ENCODE results near the gene PROB1. TPM values are rescaled to one million over a fixed set of nuclear protein-coding genes. Genes with fewer than 3 reads are reported as not detected.
"Not testable (repeated sequence)": the region's sequence is repeated elsewhere in the genome, so short reads cannot be mapped to it uniquely, and the experiment has no call there.

Gene PROB1
- total RNA-seq, result 1 to 10 TPM; 1.4 to 2.0 TPM
- polyA plus RNA-seq (ENCODE audit: insufficient read length in 2 of 2), result 1 to 10 TPM; 5.1 to 7.1 TPM
- long read RNA-seq, donor 1, full-length matches to known transcripts, result 10 of 10 reads
- long read RNA-seq, donor 1, partial matches to known transcripts, result 0 of 10 reads
- long read RNA-seq, donor 1, other reads (novel, unspliced or antisense), result 0 of 10 reads
- long read RNA-seq, donor 2, full-length matches to known transcripts, result 11 of 11 reads
- long read RNA-seq, donor 2, partial matches to known transcripts, result 0 of 11 reads
- long read RNA-seq, donor 2, other reads (novel, unspliced or antisense), result 0 of 11 reads
- long read RNA-seq, donor 3, full-length matches to known transcripts, result 17 of 17 reads
- long read RNA-seq, donor 3, partial matches to known transcripts, result 0 of 17 reads
- long read RNA-seq, donor 3, other reads (novel, unspliced or antisense), result 0 of 17 reads
- long read RNA-seq, donor 4, full-length matches to known transcripts, result 2 of 2 reads
- long read RNA-seq, donor 4, partial matches to known transcripts, result 0 of 2 reads
- long read RNA-seq, donor 4, other reads (novel, unspliced or antisense), result 0 of 2 reads

- Histone ChIP-seq H3K36me3 (ENCODE audit: control insufficient read depth, insufficient read depth, low read length) (peaks cover 24% of the 10 kb centered on the region), H3K4me1 (ENCODE audit: control insufficient read depth, insufficient read depth, low read length) (peaks cover 49% of the 10 kb centered on the region), H3K4me3 (ENCODE audit: low read depth, low read length) (peak within 1 kb of the TSS; percentile 39), H3K27me3 (ENCODE audit: control insufficient read depth, insufficient read depth, low read length) (peaks cover 49% of the 10 kb centered on the region), H3K27ac (ENCODE audit: low read depth, low read length) (no peak within 1 kb of the TSS), H3K9me3 (ENCODE audit: control insufficient read depth, insufficient read depth, low read length) (no peaks in the 10 kb centered on the region)
- WGBS (ENCODE audit: insufficient coverage), result 6% methylated on average over 73 of the region's 76 CpGs
- no peak for DNase-seq (ENCODE audit: low read depth in 4 of 6, low spot score in 6 of 6)
These were observed at the start of gene PROB1 for GRCh38 chr5:139394654-139395566. TSS of gene PROB1 (minus strand) at chr5:139395104. CDS start at chr5:139395081, 23 bp downstream.

DNA sequence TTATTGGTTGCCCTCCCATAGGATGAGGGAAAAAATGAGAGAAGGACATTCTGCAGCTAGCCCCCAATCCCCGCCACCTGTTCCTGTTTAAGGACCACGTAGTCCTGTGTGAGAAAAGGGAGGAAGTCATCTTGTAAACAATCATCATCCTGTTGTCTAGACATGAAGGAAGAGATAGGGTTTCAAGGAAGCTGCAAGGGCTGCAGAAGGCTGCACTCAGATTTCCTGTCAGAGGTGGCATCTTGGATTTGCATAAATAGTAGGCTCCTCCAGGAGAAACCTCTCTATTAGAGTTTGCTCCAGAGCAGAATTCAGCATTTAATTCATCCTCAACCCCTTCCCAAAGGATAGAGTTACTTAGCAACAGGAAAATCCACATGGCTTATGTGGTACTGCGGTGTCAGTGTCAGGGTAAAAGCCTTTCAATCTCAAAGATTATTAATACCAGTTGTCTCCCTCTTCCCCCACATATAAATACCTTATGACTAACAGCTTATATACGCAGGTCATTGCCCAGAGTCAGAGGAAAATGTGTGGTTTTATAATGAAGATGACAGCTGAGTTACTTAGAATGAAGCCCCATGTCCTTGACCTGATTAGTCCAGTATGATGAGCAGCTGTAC is 49.0 kb upstream of the PROB1 start:
- peak in 1 of 6 donors; percentile 80 for DNase-seq (ENCODE audit: low read depth in 4 of 6, low spot score in 6 of 6)
- Histone ChIP-seq H3K27me3 (ENCODE audit: control insufficient read depth, insufficient read depth, low read length) (no peaks in the 10 kb centered on the region), H3K4me1 (ENCODE audit: control insufficient read depth, insufficient read depth, low read length) (peaks cover 7% of the 10 kb centered on the region), H3K9me3 (ENCODE audit: control insufficient read depth, insufficient read depth, low read length) (no peaks in the 10 kb centered on the region), H3K36me3 (ENCODE audit: control insufficient read depth, insufficient read depth, low read length) (no peaks in the 10 kb centered on the region), H3K4me3 (ENCODE audit: low read depth, low read length) (no peak overlapping the region), H3K27ac (ENCODE audit: low read depth, low read length) (no peak overlapping the region)
- WGBS (ENCODE audit: insufficient coverage), result no CpG with 5 or more reads among the region's 4 CpGs

DNA sequence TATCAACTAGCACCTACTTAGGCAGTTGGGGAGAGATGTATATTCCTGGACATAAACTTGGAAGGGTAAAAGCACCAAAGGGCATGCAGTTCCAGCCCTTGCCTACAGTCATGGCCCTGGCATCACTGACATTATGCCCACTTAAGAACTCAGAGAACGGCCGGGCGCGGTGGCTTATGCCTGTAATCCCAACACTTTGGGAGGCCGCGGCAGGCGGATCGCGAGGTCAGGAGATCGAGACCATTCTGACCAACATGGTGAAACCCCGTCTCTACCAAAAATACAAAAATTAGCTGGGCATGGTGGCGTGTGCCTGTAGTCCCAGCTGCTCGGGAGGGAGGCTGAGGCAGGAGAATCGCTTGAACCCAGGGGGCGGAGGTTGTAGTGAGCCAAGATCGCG is 45.5 kb upstream of the PROB1 start:
- H3K27ac ChIP-seq (ENCODE audit: low read depth, low read length); DNase-seq (ENCODE audit: low read depth in 4 of 6, low spot score in 6 of 6): not testable (repeated sequence)

GRCh38 chr5:139439013-139439903 is 44.4 kb upstream of the PROB1 start, which contains the start of gene DNAJC18:
TSS of gene DNAJC18 (minus strand) at chr5:139439525. CDS start at chr5:139439445, 80 bp downstream.
- H3K9me3 ChIP-seq (ENCODE audit: control insufficient read depth, insufficient read depth, low read length), result no peaks in the 10 kb centered on the region
- H3K27me3 ChIP-seq (ENCODE audit: control insufficient read depth, insufficient read depth, low read length), result no peaks in the 10 kb centered on the region
- peaks cover 17% of the 10 kb centered on the region for H3K4me1 ChIP-seq (ENCODE audit: control insufficient read depth, insufficient read depth, low read length)
- H3K36me3 ChIP-seq (ENCODE audit: control insufficient read depth, insufficient read depth, low read length), result peaks cover 18% of the 10 kb centered on the region
- peak within 1 kb of the TSS; percentile 86 for H3K4me3 ChIP-seq (ENCODE audit: low read depth, low read length)
- 4% methylated on average over 49 of the region's 49 CpGs for WGBS (ENCODE audit: insufficient coverage)
- peak; percentile 86 to 99 (median 94) for DNase-seq (ENCODE audit: low read depth in 4 of 6, low spot score in 6 of 6)
- H3K27ac ChIP-seq (ENCODE audit: low read depth, low read length), result peak within 1 kb of the TSS; percentile 89

More for the DNA sequence above, 45.5 kb upstream of the PROB1 start:
- H3K4me1 ChIP-seq (ENCODE audit: control insufficient read depth, insufficient read depth, low read length), result peaks cover 17% of the 10 kb centered on the region
- WGBS (ENCODE audit: insufficient coverage), result 98% methylated on average over 5 of the region's 17 CpGs
- not testable (repeated sequence) for H3K4me3 ChIP-seq (ENCODE audit: low read depth, low read length); H3K27me3 ChIP-seq (ENCODE audit: control insufficient read depth, insufficient read depth, low read length); H3K36me3 ChIP-seq (ENCODE audit: control insufficient read depth, insufficient read depth, low read length); H3K9me3 ChIP-seq (ENCODE audit: control insufficient read depth, insufficient read depth, low read length)

DNA sequence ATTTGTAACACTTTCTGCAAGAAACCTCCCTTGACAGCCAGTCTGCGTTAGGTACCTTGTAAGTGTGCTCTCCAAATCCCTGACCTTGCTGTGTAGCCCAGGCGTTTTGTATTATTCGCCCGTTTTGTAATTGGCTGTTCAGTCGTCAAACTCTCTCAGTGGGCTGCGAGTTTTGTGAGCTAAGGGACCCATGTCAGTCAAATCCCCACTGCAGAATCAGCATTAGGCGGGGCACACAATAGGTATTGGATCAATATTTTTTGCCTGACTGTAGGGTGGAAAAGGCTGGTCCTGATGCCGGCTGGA is 43.8 kb upstream of the PROB1 start:
- H3K27ac ChIP-seq (ENCODE audit: low read depth, low read length), result peak overlapping the region; percentile 29
- peak overlapping the region; percentile 86 for H3K4me3 ChIP-seq (ENCODE audit: low read depth, low read length)
- peaks cover 22% of the 10 kb centered on the region for H3K36me3 ChIP-seq (ENCODE audit: control insufficient read depth, insufficient read depth, low read length)
- no peaks in the 10 kb centered on the region for H3K9me3 ChIP-seq (ENCODE audit: control insufficient read depth, insufficient read depth, low read length)
- H3K27me3 ChIP-seq (ENCODE audit: control insufficient read depth, insufficient read depth, low read length), result no peaks in the 10 kb centered on the region
- peak in 1 of 6 donors; percentile 24 for DNase-seq (ENCODE audit: low read depth in 4 of 6, low spot score in 6 of 6)
- peaks cover 17% of the 10 kb centered on the region for H3K4me1 ChIP-seq (ENCODE audit: control insufficient read depth, insufficient read depth, low read length)
- WGBS (ENCODE audit: insufficient coverage), result 17% methylated on average over 8 of the region's 8 CpGs

DNA sequence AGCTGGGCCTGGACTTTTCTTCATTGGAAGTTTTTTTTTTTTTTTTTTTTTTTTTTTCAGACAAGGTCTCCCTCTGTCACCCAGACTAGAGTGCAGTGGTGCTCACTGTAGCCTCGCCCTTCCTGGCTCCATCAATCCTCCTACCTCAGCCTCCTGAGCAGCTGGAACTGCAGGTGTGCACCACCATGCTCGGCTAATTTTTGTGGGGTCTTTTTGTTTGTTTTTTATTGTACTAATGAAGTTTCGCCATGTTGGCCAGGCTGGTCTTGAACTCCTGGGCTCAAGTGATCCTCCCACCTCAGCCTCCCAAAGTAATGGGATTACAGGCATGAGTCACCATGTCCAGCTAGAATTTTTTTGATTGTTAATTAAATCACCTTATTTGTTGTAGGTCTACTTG is 40.8 kb upstream of the PROB1 start:
- no peak for DNase-seq (ENCODE audit: low read depth in 4 of 6, low spot score in 6 of 6)
- H3K27me3 ChIP-seq (ENCODE audit: control insufficient read depth, insufficient read depth, low read length), result no peaks in the 10 kb centered on the region
- no peak overlapping the region for H3K4me3 ChIP-seq (ENCODE audit: low read depth, low read length)
- WGBS (ENCODE audit: insufficient coverage), result no CpG with 5 or more reads among the region's 3 CpGs
- H3K4me1 ChIP-seq (ENCODE audit: control insufficient read depth, insufficient read depth, low read length), result peaks cover 17% of the 10 kb centered on the region
- H3K9me3 ChIP-seq (ENCODE audit: control insufficient read depth, insufficient read depth, low read length), result no peaks in the 10 kb centered on the region
- peaks cover 33% of the 10 kb centered on the region for H3K36me3 ChIP-seq (ENCODE audit: control insufficient read depth, insufficient read depth, low read length)
- no peak overlapping the region for H3K27ac ChIP-seq (ENCODE audit: low read depth, low read length)

- Histone ChIP-seq H3K4me1 (ENCODE audit: control insufficient read depth, insufficient read depth, low read length) (no peaks in the 10 kb centered on the region), H3K36me3 (ENCODE audit: control insufficient read depth, insufficient read depth, low read length) (peaks cover 45% of the 10 kb centered on the region), H3K4me3 (ENCODE audit: low read depth, low read length) (no peak overlapping the region), H3K27me3 (ENCODE audit: control insufficient read depth, insufficient read depth, low read length) (no peaks in the 10 kb centered on the region), H3K27ac (ENCODE audit: low read depth, low read length) (no peak overlapping the region), H3K9me3 (ENCODE audit: control insufficient read depth, insufficient read depth, low read length) (no peaks in the 10 kb centered on the region)
- DNase-seq (ENCODE audit: low read depth in 4 of 6, low spot score in 6 of 6), result no peak
- no CpG with 5 or more reads among the region's 1 CpG for WGBS (ENCODE audit: insufficient coverage)
These were observed 36.8 kb upstream of the PROB1 start for GRCh38 chr5:139431706-139432105.

DNA sequence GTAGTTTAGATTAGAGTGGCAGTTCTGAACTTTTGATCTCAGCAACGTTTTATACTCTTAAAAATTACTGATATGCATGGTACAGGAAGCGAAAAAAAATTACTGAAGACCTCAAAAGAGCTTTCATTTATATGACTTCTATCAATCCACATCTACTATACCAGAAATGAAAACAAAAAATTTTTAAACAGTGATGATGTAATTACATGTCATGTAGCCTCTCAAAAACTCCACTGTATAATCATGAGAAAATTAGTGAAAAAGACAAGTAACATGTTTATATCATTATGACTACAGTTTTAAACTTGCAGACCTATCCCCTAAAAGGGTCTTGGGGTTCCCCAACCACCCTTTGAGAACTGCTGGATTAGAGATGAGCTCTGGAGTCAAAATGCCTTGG is 35.1 kb upstream of the PROB1 start:
- peaks cover 45% of the 10 kb centered on the region for H3K36me3 ChIP-seq (ENCODE audit: control insufficient read depth, insufficient read depth, low read length)
- no peaks in the 10 kb centered on the region for H3K27me3 ChIP-seq (ENCODE audit: control insufficient read depth, insufficient read depth, low read length)
- no peak overlapping the region for H3K4me3 ChIP-seq (ENCODE audit: low read depth, low read length)
- DNase-seq (ENCODE audit: low read depth in 4 of 6, low spot score in 6 of 6), result no peak
- WGBS (ENCODE audit: insufficient coverage), result no CpG with 5 or more reads among the region's 2 CpGs
- no peaks in the 10 kb centered on the region for H3K4me1 ChIP-seq (ENCODE audit: control insufficient read depth, insufficient read depth, low read length)
- no peaks in the 10 kb centered on the region for H3K9me3 ChIP-seq (ENCODE audit: control insufficient read depth, insufficient read depth, low read length)
- H3K27ac ChIP-seq (ENCODE audit: low read depth, low read length), result no peak overlapping the region

All from spinal cord (tissue), 10 donors.